ENCODE measurements around the gene MRPL32. TPM values are rescaled to one million over a fixed set of nuclear protein-coding genes. Genes with fewer than 3 reads are reported as not detected.
A peak's percentile ranks its signal among the peaks of the same experiment; 100 is the strongest.
"Not testable (repeated sequence)": the region's sequence is repeated elsewhere in the genome, so short reads cannot be mapped to it uniquely, and the experiment has no call there.

The MRPL32 gene
- 62.8 TPM for polyA plus RNA-seq (2013, experiment 1 of 2)
- 71.3 TPM for polyA plus RNA-seq (2013, experiment 2 of 2)

DNA sequence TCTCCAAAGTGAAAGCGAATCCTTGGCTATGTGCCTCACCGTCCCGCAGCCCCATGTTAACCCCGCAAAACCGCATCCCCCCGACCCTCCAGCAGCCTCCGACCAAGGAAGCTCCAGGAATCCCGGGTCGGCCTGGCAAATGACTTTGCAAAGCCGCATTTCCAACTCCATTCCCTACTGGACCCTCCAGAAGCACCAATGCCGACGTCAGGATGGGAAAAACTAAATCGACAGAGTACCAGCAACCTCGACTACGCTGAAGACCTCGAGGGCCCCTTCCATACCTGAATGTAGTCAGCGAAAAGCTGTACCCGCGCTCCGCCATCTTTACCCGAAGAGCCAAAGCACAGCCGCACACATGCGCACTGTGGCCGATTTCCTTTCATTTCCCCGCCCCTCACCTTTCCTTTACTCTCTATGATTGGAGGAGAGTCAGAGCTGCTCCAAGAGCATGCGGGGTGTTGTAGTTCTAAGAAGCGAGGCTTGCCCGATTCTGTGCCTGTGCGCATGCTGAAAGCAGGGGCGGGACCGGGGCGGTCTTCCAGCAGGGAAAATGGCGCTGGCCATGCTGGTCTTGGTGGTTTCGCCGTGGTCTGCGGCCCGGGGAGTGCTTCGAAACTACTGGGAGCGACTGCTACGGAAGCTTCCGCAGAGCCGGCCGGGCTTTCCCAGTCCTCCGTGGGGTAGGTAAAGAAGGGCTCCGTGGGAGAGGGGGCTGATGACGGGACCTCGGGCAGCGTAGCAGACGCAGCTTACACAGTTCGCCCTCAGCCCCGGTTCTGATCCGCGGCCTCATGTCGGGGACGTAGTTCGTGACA, at the start of gene MRPL32, which contains the start of gene PSMA2:
MRPL32 (plus strand) TSS at position 543 of the 818 bp plus-strand sequence; CDS start at position 554, 11 bp downstream.
PSMA2 (minus strand) TSS at position 341 of the 818 bp plus-strand sequence; CDS start at position 325, 16 bp downstream.
- peaks cover 39% of the 10 kb centered on the region for H3K36me3 ChIP-seq (ENCODE audit: control insufficient read depth, insufficient read depth, low read length)
- H3K4me3 ChIP-seq (ENCODE audit: extremely low read depth, insufficient read depth, low read length, poor library complexity, severe bottlenecking): peak within 1 kb of the TSS; percentile 92
- WGBS, 2 experiments (ENCODE audit: insufficient coverage in 2 of 2): 0% methylated on average over 43 to 53 of the region's 56 CpGs
- H3K4me1 ChIP-seq (ENCODE audit: control insufficient read depth, insufficient read depth, low read length, poor library complexity, severe bottlenecking): peaks cover 3% of the 10 kb centered on the region
- no peaks in the 10 kb centered on the region for H3K9me3 ChIP-seq (ENCODE audit: control insufficient read depth, low read length)
- peak within 1 kb of the TSS; percentile 75 for H3K27ac ChIP-seq (ENCODE audit: low read depth, low read length, severe bottlenecking)

DNA sequence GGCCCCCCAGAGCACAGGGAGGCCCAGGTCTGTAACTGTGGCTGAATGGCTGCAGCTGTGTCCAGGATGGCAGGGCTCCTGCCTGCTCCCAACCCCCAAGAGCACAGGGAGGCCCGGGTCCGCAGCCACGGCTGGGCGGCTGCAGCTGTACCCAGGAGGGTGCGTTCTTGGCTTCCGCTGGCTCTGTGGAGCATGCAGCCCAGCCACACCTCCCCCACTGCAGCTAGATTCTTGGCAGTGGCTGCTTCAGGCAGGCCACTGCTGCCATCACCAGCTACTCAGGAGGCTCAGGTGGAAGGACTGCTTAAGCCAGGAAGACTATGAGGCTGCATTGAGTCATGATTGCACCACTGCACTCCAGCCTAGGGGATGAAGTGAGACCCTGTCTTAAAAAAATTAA, 48.2 kb upstream of the MRPL32 start:
- no peak overlapping the region for H3K4me3 ChIP-seq (ENCODE audit: extremely low read depth, insufficient read depth, low read length, poor library complexity, severe bottlenecking)
- H3K9me3 ChIP-seq (ENCODE audit: control insufficient read depth, low read length): no peaks in the 10 kb centered on the region
- WGBS, 2 experiments (ENCODE audit: insufficient coverage in 2 of 2): 57 to 87% methylated on average over 6 of the region's 6 CpGs

DNA sequence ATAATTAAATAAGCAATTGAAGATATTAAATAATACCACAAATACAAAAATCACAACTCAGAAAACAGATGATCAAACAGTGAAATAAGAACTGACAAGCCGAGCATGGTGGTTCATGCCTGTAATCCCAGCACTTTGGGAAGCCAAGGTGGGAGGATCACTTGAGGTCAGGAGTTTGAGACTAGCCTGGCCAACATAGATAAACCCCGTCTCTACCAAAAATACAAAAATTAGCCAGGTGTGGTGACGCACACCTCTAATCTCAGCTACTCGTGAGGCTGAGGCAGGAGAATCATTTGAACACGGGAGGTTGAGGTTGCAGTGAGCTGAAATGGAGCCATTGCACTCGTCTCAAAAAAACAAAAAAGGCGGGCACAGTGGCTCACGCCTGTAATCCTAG, 47.0 kb upstream of the MRPL32 start:
- H3K9me3 ChIP-seq (ENCODE audit: control insufficient read depth, low read length); H3K27ac ChIP-seq (ENCODE audit: low read depth, low read length, severe bottlenecking); H3K4me3 ChIP-seq (ENCODE audit: extremely low read depth, insufficient read depth, low read length, poor library complexity, severe bottlenecking); H3K4me1 ChIP-seq (ENCODE audit: control insufficient read depth, insufficient read depth, low read length, poor library complexity, severe bottlenecking); H3K36me3 ChIP-seq (ENCODE audit: control insufficient read depth, insufficient read depth, low read length): not testable (repeated sequence)
- WGBS, 2 experiments (ENCODE audit: insufficient coverage in 2 of 2): 80 to 90% methylated on average over 6 to 7 of the region's 8 CpGs

More for the DNA sequence above, 48.2 kb upstream of the MRPL32 start:
- no peaks in the 10 kb centered on the region for H3K4me1 ChIP-seq (ENCODE audit: control insufficient read depth, insufficient read depth, low read length, poor library complexity, severe bottlenecking)
- H3K27ac ChIP-seq (ENCODE audit: low read depth, low read length, severe bottlenecking): no peak overlapping the region
- H3K36me3 ChIP-seq (ENCODE audit: control insufficient read depth, insufficient read depth, low read length): no peaks in the 10 kb centered on the region

DNA sequence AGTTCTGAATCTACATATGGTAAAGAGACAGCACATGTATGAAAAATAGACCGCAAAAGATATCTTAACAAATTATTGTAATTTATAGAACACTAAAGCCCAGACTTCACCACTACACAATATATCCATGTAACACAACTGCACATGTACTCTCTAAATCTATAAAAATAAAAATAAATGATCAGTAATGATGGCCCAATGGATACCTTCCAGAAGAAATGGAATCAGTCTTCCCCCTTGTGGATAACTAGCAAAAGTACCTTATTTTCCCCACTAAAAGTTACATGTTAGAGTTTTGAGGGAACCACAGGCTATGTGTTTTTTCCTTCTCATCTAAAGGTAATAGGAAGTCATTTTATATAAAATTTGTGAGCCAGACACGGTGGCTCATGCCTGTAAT, 46.0 kb upstream of the MRPL32 start:
- H3K9me3 ChIP-seq (ENCODE audit: control insufficient read depth, low read length): no peaks in the 10 kb centered on the region
- H3K36me3 ChIP-seq (ENCODE audit: control insufficient read depth, insufficient read depth, low read length): no peaks in the 10 kb centered on the region
- H3K4me3 ChIP-seq (ENCODE audit: extremely low read depth, insufficient read depth, low read length, poor library complexity, severe bottlenecking): no peak overlapping the region
- no peak overlapping the region for H3K27ac ChIP-seq (ENCODE audit: low read depth, low read length, severe bottlenecking)
- WGBS, 2 experiments (ENCODE audit: insufficient coverage in 2 of 2): 20% methylated on average over 1 of the region's 2 CpGs; no CpG with 5 or more reads in 1 of the 2 experiments
- H3K4me1 ChIP-seq (ENCODE audit: control insufficient read depth, insufficient read depth, low read length, poor library complexity, severe bottlenecking): no peaks in the 10 kb centered on the region

DNA sequence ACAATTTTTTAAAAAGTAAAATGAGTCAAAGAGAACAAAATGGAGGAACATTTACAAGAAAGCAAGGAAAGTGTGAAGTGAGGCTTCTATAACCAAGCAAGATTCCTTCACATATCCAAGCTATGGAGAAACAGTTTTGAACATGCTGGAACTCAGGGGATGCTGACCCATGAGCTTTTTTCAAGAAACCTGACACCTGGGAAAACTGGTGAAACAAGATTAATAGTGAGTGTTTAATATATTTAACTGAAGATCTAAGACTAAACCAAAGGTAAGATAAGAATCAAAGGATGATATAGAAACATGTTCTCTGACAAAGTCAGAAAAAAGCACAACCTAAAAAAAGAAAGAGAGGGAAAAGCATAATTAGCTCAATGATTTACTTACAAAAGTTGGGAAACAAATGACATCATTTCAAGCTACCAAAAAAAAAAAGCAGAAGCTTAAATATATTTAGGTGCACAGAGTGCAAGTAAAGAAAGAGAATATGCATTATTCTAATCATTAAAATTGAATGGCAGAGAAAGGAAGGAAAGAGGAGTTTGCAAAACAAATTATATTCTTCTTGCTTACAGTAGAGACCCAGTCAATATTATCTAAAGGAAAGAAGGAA, 45.2 kb upstream of the MRPL32 start:
- no peaks in the 10 kb centered on the region for H3K4me1 ChIP-seq (ENCODE audit: control insufficient read depth, insufficient read depth, low read length, poor library complexity, severe bottlenecking)
- H3K27ac ChIP-seq (ENCODE audit: low read depth, low read length, severe bottlenecking): no peak overlapping the region
- H3K9me3 ChIP-seq (ENCODE audit: control insufficient read depth, low read length): no peaks in the 10 kb centered on the region
- no peaks in the 10 kb centered on the region for H3K36me3 ChIP-seq (ENCODE audit: control insufficient read depth, insufficient read depth, low read length)
- H3K4me3 ChIP-seq (ENCODE audit: extremely low read depth, insufficient read depth, low read length, poor library complexity, severe bottlenecking): no peak overlapping the region

DNA sequence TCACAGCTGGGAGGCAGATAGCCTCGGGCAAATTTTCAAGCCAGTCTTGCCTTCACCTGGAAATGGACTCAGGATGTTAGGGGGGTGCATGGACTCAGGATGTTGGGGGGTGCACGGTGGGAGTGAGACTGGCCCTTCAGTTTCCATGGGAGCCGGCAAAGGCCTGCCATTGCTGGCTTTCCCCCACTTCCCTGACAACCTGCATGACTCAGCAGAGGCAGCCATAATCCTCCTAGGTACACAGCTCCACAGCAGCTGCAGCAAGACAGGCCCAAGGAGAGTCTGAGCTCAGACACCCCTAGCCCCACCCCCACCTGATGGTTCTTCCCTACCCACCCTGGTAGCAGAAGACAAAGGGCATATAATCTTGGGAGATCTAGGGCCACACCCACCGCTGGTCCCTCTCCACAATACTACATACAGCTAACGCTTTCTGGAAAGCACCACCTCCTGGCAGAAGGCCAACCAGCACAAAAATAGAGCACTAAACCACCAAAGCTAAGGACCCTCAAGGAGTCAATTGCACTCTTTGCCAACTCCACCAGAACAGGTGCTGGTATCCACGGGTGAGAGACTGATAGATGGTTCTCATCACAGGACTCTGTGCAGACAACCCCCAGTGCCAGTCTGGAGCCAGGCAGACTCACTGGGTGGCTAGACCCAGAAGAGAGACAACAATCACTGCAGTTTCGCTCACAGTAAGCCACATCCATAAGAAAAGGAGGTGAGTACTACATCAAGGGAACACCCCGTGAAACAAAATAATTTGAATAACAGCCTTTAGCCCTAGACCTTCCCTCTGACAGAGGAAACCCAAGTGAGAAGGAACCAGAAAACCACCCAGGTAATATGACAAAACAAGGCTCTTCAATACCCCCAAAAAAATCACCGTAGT, 38.6 kb upstream of the MRPL32 start:
- Histone ChIP-seq H3K36me3 (ENCODE audit: control insufficient read depth, insufficient read depth, low read length) (no peaks in the 10 kb centered on the region), H3K4me3 (ENCODE audit: extremely low read depth, insufficient read depth, low read length, poor library complexity, severe bottlenecking) (no peak overlapping the region), H3K4me1 (ENCODE audit: control insufficient read depth, insufficient read depth, low read length, poor library complexity, severe bottlenecking) (no peaks in the 10 kb centered on the region), H3K27ac (ENCODE audit: low read depth, low read length, severe bottlenecking) (no peak overlapping the region), H3K9me3 (ENCODE audit: control insufficient read depth, low read length) (no peaks in the 10 kb centered on the region)
- 45 to 85% methylated on average over 2 of the region's 9 CpGs for WGBS, 2 experiments (ENCODE audit: insufficient coverage in 2 of 2)

DNA sequence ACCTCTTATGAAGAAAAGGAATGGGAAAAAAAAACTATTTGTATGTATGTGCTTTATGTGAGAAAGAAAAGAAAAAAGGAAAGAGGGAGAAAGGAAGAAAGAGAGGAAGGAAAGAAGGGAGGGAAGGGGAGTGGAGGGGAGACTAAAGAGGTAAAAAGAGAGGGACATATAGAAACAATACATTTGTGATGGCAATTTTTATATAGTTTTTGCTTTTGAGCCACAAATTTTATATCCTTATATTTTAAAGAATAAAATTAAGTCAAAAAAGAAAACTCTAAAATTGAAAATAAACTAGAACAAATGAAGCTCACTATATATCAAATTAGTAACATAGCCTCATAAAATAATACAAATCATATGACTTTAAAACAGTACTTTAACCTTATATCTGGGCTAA, 31.3 kb upstream of the MRPL32 start:
- H3K4me1 ChIP-seq (ENCODE audit: control insufficient read depth, insufficient read depth, low read length, poor library complexity, severe bottlenecking): no peaks in the 10 kb centered on the region
- no peak overlapping the region for H3K27ac ChIP-seq (ENCODE audit: low read depth, low read length, severe bottlenecking)
- H3K4me3 ChIP-seq (ENCODE audit: extremely low read depth, insufficient read depth, low read length, poor library complexity, severe bottlenecking): no peak overlapping the region
- H3K9me3 ChIP-seq (ENCODE audit: control insufficient read depth, low read length): no peaks in the 10 kb centered on the region
- no peaks in the 10 kb centered on the region for H3K36me3 ChIP-seq (ENCODE audit: control insufficient read depth, insufficient read depth, low read length)

DNA sequence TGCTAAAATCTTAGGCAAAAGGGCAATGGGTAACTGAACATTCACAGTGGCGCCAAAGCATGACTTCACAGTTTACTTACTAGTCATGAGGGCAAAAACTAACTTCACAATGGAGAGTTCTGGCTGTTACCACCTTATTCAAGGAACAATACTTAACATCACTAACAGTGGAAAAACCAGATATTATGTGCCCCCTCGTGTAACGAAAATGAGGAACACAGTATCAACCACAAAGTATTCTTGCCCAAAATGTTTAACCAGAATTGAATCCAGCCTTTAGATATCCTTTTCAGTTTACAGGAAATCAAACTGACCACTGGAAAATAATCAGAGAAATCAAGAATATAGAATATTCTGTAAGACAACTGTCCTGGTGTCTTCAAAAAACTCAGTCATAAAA, 29.8 kb upstream of the MRPL32 start:
- Histone ChIP-seq H3K4me3 (ENCODE audit: extremely low read depth, insufficient read depth, low read length, poor library complexity, severe bottlenecking) (no peak overlapping the region), H3K27ac (ENCODE audit: low read depth, low read length, severe bottlenecking) (no peak overlapping the region), H3K36me3 (ENCODE audit: control insufficient read depth, insufficient read depth, low read length) (no peaks in the 10 kb centered on the region), H3K4me1 (ENCODE audit: control insufficient read depth, insufficient read depth, low read length, poor library complexity, severe bottlenecking) (no peaks in the 10 kb centered on the region), H3K9me3 (ENCODE audit: control insufficient read depth, low read length) (no peaks in the 10 kb centered on the region)
- WGBS, 2 experiments (ENCODE audit: insufficient coverage in 2 of 2): 62 to 67% methylated on average over 3 of the region's 3 CpGs

DNA sequence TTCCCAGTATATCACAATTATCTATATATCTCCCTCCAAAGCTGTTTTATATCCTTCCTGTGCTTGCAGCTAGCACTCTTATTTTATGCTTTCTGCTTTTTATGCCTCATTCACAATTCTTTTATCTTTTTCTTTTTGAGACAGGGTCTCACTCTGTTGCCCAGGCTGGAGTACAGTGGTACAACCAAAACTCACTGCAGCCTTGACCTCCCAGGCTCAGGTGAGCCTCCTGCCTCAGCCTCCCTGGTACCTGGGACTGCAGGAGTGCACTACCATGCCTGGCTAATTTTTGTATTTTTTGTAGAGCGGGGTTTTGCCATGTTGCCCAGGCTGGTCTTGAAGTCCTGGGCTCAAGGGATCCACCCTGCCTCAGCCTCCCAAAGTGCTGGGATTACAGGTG, 26.0 kb upstream of the MRPL32 start:
- H3K4me3 ChIP-seq (ENCODE audit: extremely low read depth, insufficient read depth, low read length, poor library complexity, severe bottlenecking): no peak overlapping the region
- H3K27ac ChIP-seq (ENCODE audit: low read depth, low read length, severe bottlenecking): no peak overlapping the region
- H3K4me1 ChIP-seq (ENCODE audit: control insufficient read depth, insufficient read depth, low read length, poor library complexity, severe bottlenecking): no peaks in the 10 kb centered on the region
- 91 to 100% methylated on average over 1 of the region's 1 CpG for WGBS, 2 experiments (ENCODE audit: insufficient coverage in 2 of 2)
- peaks cover 6% of the 10 kb centered on the region for H3K36me3 ChIP-seq (ENCODE audit: control insufficient read depth, insufficient read depth, low read length)
- no peaks in the 10 kb centered on the region for H3K9me3 ChIP-seq (ENCODE audit: control insufficient read depth, low read length)

DNA sequence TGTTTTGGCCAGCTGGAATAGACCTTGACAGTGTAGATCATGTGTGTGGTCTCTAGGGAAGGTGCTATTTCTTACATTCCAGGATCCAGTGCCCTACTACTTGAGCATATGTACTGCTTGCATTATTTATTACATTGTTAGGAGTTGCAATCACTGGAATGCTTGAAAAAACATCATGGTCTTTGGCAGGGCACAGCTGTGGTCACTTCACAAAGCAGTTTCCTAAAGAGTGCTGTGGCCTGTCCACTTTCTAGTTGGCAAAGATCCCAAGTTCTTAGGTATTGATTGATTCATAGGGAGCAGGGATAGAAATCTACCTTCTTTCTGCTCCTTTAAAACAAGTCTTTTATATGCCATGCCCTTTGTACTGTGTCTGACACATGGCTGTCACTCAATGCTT, 24.9 kb upstream of the MRPL32 start:
- Histone ChIP-seq H3K4me3 (ENCODE audit: extremely low read depth, insufficient read depth, low read length, poor library complexity, severe bottlenecking) (no peak overlapping the region), H3K36me3 (ENCODE audit: control insufficient read depth, insufficient read depth, low read length) (peaks cover 6% of the 10 kb centered on the region), H3K4me1 (ENCODE audit: control insufficient read depth, insufficient read depth, low read length, poor library complexity, severe bottlenecking) (no peaks in the 10 kb centered on the region), H3K27ac (ENCODE audit: low read depth, low read length, severe bottlenecking) (no peak overlapping the region), H3K9me3 (ENCODE audit: control insufficient read depth, low read length) (no peaks in the 10 kb centered on the region)
